ENCODE measurements around the gene MYRIP. TPM values are rescaled to one million over a fixed set of nuclear protein-coding genes. Genes with fewer than 3 reads are reported as not detected.

Gene MYRIP
- total and polyA plus RNA-seq, 4 donors: 0.98 to 11.7 (median 6.8) TPM

DNA sequence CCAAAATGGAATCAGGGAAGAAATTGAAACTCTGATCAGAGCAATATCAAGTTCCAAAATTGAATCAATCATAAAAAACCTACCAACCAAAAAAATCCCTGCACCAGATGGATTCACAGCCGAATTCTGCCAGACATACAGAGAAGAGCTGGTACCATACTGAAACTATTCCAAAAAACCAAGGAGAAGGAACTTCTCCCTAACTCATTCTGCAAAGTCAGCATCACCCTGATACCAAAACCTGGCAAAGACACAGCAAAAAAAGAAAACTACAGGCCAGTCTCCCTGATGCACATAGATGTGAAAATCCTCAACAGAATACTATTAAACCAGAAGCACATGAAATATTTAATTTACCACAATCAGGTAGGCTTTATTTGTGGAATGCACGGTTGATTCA is 118.1 kb downstream of the MYRIP start:
- no peaks in the 10 kb centered on the region for H3K27me3 ChIP-seq (ENCODE audit: control insufficient read depth in 4 of 4, insufficient read depth in 4 of 4, low read length in 3 of 4)
- no peak for TF ChIP-seq HNF4A (conservative IDR thresholded peaks at IDR 0.05)
- TF ChIP-seq, protein P1, sequence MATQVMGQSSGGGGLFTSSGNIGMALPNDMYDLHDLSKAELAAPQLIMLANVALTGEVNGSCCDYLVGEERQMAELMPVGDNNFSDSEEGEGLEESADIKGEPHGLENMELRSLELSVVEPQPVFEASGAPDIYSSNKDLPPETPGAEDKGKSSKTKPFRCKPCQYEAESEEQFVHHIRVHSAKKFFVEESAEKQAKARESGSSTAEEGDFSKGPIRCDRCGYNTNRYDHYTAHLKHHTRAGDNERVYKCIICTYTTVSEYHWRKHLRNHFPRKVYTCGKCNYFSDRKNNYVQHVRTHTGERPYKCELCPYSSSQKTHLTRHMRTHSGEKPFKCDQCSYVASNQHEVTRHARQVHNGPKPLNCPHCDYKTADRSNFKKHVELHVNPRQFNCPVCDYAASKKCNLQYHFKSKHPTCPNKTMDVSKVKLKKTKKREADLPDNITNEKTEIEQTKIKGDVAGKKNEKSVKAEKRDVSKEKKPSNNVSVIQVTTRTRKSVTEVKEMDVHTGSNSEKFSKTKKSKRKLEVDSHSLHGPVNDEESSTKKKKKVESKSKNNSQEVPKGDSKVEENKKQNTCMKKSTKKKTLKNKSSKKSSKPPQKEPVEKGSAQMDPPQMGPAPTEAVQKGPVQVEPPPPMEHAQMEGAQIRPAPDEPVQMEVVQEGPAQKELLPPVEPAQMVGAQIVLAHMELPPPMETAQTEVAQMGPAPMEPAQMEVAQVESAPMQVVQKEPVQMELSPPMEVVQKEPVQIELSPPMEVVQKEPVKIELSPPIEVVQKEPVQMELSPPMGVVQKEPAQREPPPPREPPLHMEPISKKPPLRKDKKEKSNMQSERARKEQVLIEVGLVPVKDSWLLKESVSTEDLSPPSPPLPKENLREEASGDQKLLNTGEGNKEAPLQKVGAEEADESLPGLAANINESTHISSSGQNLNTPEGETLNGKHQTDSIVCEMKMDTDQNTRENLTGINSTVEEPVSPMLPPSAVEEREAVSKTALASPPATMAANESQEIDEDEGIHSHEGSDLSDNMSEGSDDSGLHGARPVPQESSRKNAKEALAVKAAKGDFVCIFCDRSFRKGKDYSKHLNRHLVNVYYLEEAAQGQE (IDR thresholded peaks at IDR 0.05): no peak
- no peak for TF ChIP-seq RAD21 (IDR thresholded peaks at IDR 0.05)
- TF ChIP-seq, protein P2, sequence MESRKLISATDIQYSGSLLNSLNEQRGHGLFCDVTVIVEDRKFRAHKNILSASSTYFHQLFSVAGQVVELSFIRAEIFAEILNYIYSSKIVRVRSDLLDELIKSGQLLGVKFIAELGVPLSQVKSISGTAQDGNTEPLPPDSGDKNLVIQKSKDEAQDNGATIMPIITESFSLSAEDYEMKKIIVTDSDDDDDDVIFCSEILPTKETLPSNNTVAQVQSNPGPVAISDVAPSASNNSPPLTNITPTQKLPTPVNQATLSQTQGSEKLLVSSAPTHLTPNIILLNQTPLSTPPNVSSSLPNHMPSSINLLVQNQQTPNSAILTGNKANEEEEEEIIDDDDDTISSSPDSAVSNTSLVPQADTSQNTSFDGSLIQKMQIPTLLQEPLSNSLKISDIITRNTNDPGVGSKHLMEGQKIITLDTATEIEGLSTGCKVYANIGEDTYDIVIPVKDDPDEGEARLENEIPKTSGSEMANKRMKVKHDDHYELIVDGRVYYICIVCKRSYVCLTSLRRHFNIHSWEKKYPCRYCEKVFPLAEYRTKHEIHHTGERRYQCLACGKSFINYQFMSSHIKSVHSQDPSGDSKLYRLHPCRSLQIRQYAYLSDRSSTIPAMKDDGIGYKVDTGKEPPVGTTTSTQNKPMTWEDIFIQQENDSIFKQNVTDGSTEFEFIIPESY (IDR thresholded peaks at IDR 0.05): no peak
- H3K9ac ChIP-seq (ENCODE audit: low read depth in 1 of 2, low read length in 2 of 2): no peak overlapping the region
- H3K36me3 ChIP-seq (ENCODE audit: control insufficient read depth in 4 of 4, insufficient read depth in 3 of 4, low read depth in 1 of 4, low read length in 3 of 4): no peaks in the 10 kb centered on the region
- H3K4me1 ChIP-seq (ENCODE audit: control insufficient read depth in 4 of 4, insufficient read depth in 4 of 4, low read length in 3 of 4): no peaks in the 10 kb centered on the region
- H3K9me3 ChIP-seq (ENCODE audit: control insufficient read depth in 4 of 4, low read length in 3 of 4): no peaks in the 10 kb centered on the region
- H3K27ac ChIP-seq (ENCODE audit: low read depth in 1 of 2, low read length in 2 of 2): no peak overlapping the region
- H3K4me3 ChIP-seq (ENCODE audit: low read depth in 1 of 3, low read length in 3 of 3): no peak overlapping the region
- 67% methylated on average over 2 of the region's 2 CpGs for WGBS
- DNase-seq (ENCODE audit: low spot score): no peak

DNA sequence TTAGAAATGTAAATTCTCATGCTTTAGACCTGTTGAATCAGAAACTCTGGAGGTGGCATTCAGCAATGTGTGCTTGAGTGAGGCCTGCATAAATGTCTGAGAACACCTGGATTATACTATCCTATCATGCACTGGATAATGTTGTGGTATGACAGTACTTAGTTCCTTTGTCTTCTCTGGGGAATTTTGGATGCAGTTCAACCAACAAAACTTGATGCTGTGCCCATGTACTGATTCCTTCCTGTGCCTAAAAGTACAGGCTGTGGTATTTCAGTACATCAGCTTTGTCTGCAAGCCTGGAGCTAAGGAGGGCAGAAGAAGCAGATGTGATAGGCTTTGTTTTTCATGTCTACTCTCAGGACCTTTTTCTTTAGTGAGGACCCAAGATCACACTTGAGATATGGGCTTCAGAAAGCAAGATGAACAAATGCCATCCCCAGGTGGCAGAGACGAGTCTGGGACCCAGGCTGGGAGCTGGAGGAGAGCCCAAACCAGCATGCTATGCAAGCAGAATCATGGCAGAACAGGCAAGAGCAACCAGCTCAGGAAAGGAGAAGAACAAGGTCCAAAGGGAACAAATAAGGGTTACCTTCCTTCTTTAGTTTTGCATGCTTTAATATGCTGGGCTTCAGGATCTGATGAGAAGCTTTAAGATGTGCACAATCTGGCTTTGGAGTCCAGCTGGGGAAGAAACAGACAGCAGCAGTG is 124.7 kb downstream of the MYRIP start:
- H3K4me1 ChIP-seq (ENCODE audit: control insufficient read depth in 4 of 4, insufficient read depth in 4 of 4, low read length in 3 of 4): peaks cover 0 to 3% (median under 1%) of the 10 kb centered on the region in 4 donors
- H3K4me3 ChIP-seq (ENCODE audit: low read depth in 1 of 3, low read length in 3 of 3): no peak overlapping the region
- no peak overlapping the region for H3K27ac ChIP-seq (ENCODE audit: low read depth in 1 of 2, low read length in 2 of 2)
- no peak overlapping the region for H3K9ac ChIP-seq (ENCODE audit: low read depth in 1 of 2, low read length in 2 of 2)
- no peaks in the 10 kb centered on the region for H3K27me3 ChIP-seq (ENCODE audit: control insufficient read depth in 4 of 4, insufficient read depth in 4 of 4, low read length in 3 of 4)
- no peaks in the 10 kb centered on the region for H3K9me3 ChIP-seq (ENCODE audit: control insufficient read depth in 4 of 4, low read length in 3 of 4)
- DNase-seq (ENCODE audit: low spot score): no peak
- H3K36me3 ChIP-seq (ENCODE audit: control insufficient read depth in 4 of 4, insufficient read depth in 3 of 4, low read depth in 1 of 4, low read length in 3 of 4): no peaks in the 10 kb centered on the region
- WGBS: 66% methylated on average over 1 of the region's 1 CpG
- TF ChIP-seq, protein P3, sequence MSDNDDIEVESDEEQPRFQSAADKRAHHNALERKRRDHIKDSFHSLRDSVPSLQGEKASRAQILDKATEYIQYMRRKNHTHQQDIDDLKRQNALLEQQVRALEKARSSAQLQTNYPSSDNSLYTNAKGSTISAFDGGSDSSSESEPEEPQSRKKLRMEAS (IDR thresholded peaks at IDR 0.05): no peak
- TF ChIP-seq, protein P1 (IDR thresholded peaks at IDR 0.05): no peak
- TF ChIP-seq HNF4A (conservative IDR thresholded peaks at IDR 0.05) (no peak), JUND (IDR thresholded peaks at IDR 0.05) (no peak), ATF3 (IDR thresholded peaks at IDR 0.05) (no peak), GABPA (IDR thresholded peaks at IDR 0.05 in 1 of 2, conservative IDR thresholded peaks at IDR 0.05 in 1 of 2) (no peak), TAF1 (conservative IDR thresholded peaks at IDR 0.05) (no peak), RXRA (IDR thresholded peaks at IDR 0.05) (no peak), EGR1 (IDR thresholded peaks at IDR 0.05; ENCODE audit: low read depth in 2 of 2) (no peak), CTCF (IDR thresholded peaks at IDR 0.05; ENCODE audit: low read depth, low read length, missing input control) (no peak), FOXA1 (IDR thresholded peaks at IDR 0.05) (no peak)
- TF ChIP-seq, protein P2 (IDR thresholded peaks at IDR 0.05): no peak

Measured in liver (tissue), 9 donors.